HepG2 (cell line): Measurements from ENCODE around the gene PSMD6. TPM values are rescaled to one million over a fixed set of nuclear protein-coding genes. Genes with fewer than 3 reads are reported as not detected.

Experiments
- AHR ChIP-seq: IDR thresholded peaks from 2 replicates; pipeline ENCODE4 v1.6.1; 2018; ENCODE audit warnings: missing genetic modification reagents, missing compliant biosample characterization
- BCL6 ChIP-seq: IDR thresholded peaks from 2 replicates; pipeline ENCODE4 v1.6.1; 2016; ENCODE audit warnings: missing genetic modification reagents, missing compliant biosample characterization
- HDAC2 ChIP-seq: sonication (generic); formaldehyde crosslinking; IDR thresholded peaks from 2 replicates; pipeline ENCODE4 v1.4.0; 2020; ENCODE audit warnings: missing genetic modification reagents
- HNRNPUL1 ChIP-seq: fragments of 200-400 bp; formaldehyde crosslinking; IDR thresholded peaks from 2 replicates; pipeline ENCODE4 v1.6.1; 2017; ENCODE audit warnings: low read depth, mild to moderate bottlenecking, low read length, moderate library complexity
- IRX3 ChIP-seq: sonication (generic); formaldehyde crosslinking; IDR thresholded peaks from 2 replicates; pipeline ENCODE4 v1.8.1; 2023; ENCODE audit warnings: mild to moderate bottlenecking, low read depth, missing genetic modification reagents, borderline replicate concordance
- SAP130 ChIP-seq: IDR thresholded peaks from 2 replicates; pipeline ENCODE4 v1.6.1; 2016; ENCODE audit warnings: low read depth
- SNAPC4 ChIP-seq: sonication (generic); formaldehyde crosslinking; IDR thresholded peaks from 2 replicates; pipeline ENCODE4 v1.4.0; 2020; ENCODE audit warnings: mild to moderate bottlenecking, missing genetic modification reagents
- TRIM22 ChIP-seq: fragments of 450-650 bp; IDR thresholded peaks from 2 replicates; pipeline ENCODE4 v1.6.1; 2017
- ZNF225 ChIP-seq: sonication (generic); formaldehyde crosslinking; IDR thresholded peaks from 2 replicates; pipeline ENCODE4 v1.4.0; 2020; ENCODE audit warnings: mild to moderate bottlenecking, missing genetic modification reagents
- ZNF296 ChIP-seq: sonication (generic); formaldehyde crosslinking; conservative IDR thresholded peaks from 2 replicates; pipeline ENCODE4 v1.5.0; 2020; ENCODE audit warnings: mild to moderate bottlenecking, missing genetic modification reagents
- ZNF33A ChIP-seq: sonication (generic); formaldehyde crosslinking; IDR thresholded peaks from 2 replicates; pipeline ENCODE4 v1.5.1; 2020; ENCODE audit warnings: missing genetic modification reagents, mild to moderate bottlenecking, moderate library complexity, borderline replicate concordance
- ZNF343 ChIP-seq: sonication (generic); formaldehyde crosslinking; IDR thresholded peaks from 2 replicates; pipeline ENCODE4 v1.4.0; 2020; ENCODE audit warnings: mild to moderate bottlenecking, missing genetic modification reagents
- ZNF564 ChIP-seq: sonication (generic); formaldehyde crosslinking; IDR thresholded peaks from 2 replicates; pipeline ENCODE4 v1.8.1; 2023; ENCODE audit warnings: mild to moderate bottlenecking, missing genetic modification reagents
- ZNF639 ChIP-seq: conservative IDR thresholded peaks from 2 replicates; pipeline ENCODE4 v1.6.1; 2018; ENCODE audit warnings: missing genetic modification reagents
- ZNF713 ChIP-seq: sonication (generic); formaldehyde crosslinking; IDR thresholded peaks from 2 replicates; pipeline ENCODE4 v1.4.0; 2020; ENCODE audit warnings: mild to moderate bottlenecking, missing genetic modification reagents
- ZUFSP ChIP-seq: sonication (generic); formaldehyde crosslinking; IDR thresholded peaks from 2 replicates; pipeline ENCODE4 v1.9.0; 2021; ENCODE audit warnings: missing genetic modification reagents, mild to moderate bottlenecking, borderline replicate concordance
- polyA plus RNA-seq, 8 experiments: library from polyadenylated mRNA; depleted of rRNA in 3 of 8; stranded (reverse) in 7 of 8; unstranded in 1 of 8; fragments of >200 nt; fragmentation: Illumina TruSeq in 4 of 8; extraction: Trizol in 4 of 8; gene quantifications; 2 replicates each; pipeline versions ENCODE4 v1.2.1 to v1.2.3, GENCODE V29; 2011 to 2016; ENCODE audit warnings: low read depth in 4 of 8, missing spikeins in 1 of 8, mixed read lengths in 1 of 8; ENCODE audit not compliant: insufficient read depth in 1 of 8
- total RNA-seq, 5 experiments: library from RNA; depleted of rRNA; stranded (reverse); fragments of >200 nt; fragmentation: Illumina TruSeq; extraction: Trizol; gene quantifications; 2 replicates each; pipeline ENCODE4 v1.2.3, GENCODE V29; 2016; ENCODE audit warnings: low read depth in 1 of 5

The PSMD6 gene
- total and polyA plus RNA-seq, 2 of the 13 experiments (the other 11 are each of a cell fraction or from before 2014, with no cell fraction given) = 36.8 to 117 TPM

GRCh38 chr3:63967675-63968611 is 55.4 kb downstream of the PSMD6 start (continued):
- TF ChIP-seq ZNF639 (CRISPR knock-in tag) (no peak), ZNF296 (no peak), BCL6 (CRISPR knock-in tag) (peak; percentile 31; the same call in 1 of the 2 replicates), AHR (CRISPR knock-in tag) (no peak), ZNF343 (no peak), ZNF33A (CRISPR knock-in tag) (no peak; the same call in 1 of the 2 replicates), ZUFSP (CRISPR knock-in tag) (no peak), TRIM22 (no peak), IRX3 (CRISPR knock-in tag) (no peak), HNRNPUL1 (no peak), ZNF564 (CRISPR knock-in tag) (no peak), HDAC2 (CRISPR knock-in tag) (peak; percentile 69), SAP130 (CRISPR knock-in tag) (peak; percentile 78), ZNF713 (no peak), SNAPC4 (CRISPR knock-in tag) (no peak), ZNF225 (CRISPR knock-in tag) (no peak)
